Pancreas (tissue), 10 donors: Measurements from ENCODE around the gene RBMS3. TPM values are rescaled to one million over a fixed set of nuclear protein-coding genes. Genes with fewer than 3 reads are reported as not detected.
"Not testable (repeated sequence)": the region's sequence is repeated elsewhere in the genome, so short reads cannot be mapped to it uniquely, and the experiment has no call there.

Experiments used
- ATAC-seq, 4 donors: fragments of 200-7000 bp; cut with Tn5 transposase; one replicate each; pipeline versions ENCODE4 v1.8.0 to v1.9.1; 2020; ENCODE audit warnings: mild to moderate bottlenecking in 4 of 4, moderate library complexity in 4 of 4
- DNase-seq, 6 donors: peaks; one replicate each; pipeline ENCODE4 v3.0.0-alpha.2; 2020
- FAIRE-seq: peaks from 2 replicates; lab custom pipeline; 2012; peaks lifted over from hg19 to GRCh38; lab: Jason Lieb, UNC
- H3K27ac ChIP-seq, 4 donors: fragments of 200-600 bp; sonication (generic); 1 replicate in 3 of 4; 2 replicates in 1 of 4; pipeline versions ENCODE4 v1.5.0 to v1.8.0; 2020
- H3K27me3 ChIP-seq, 4 donors: fragments of 200-600 bp; one replicate each; pipeline ENCODE4 v1.8.0; 2021
- H3K36me3 ChIP-seq, 3 donors: fragments of 200-600 bp; sonication (generic) in 1 of 3; one replicate each; pipeline versions ENCODE4 v1.5.0 to v1.8.0; 2020 to 2021
- H3K4me1 ChIP-seq, 3 donors: fragments of 200-600 bp; one replicate each; pipeline ENCODE4 v1.8.0; 2021
- H3K4me3 ChIP-seq, 4 donors: fragments of 200-600 bp; sonication (generic) in 2 of 4; one replicate each; pipeline versions ENCODE4 v1.5.0 to v1.8.0; 2020 to 2021
- H3K9me3 ChIP-seq, 4 donors: fragments of 200-600 bp; one replicate each; pipeline ENCODE4 v1.8.0; 2021
- WGBS, 2 donors: extraction: QIAGEN DNeasy Blood & Tissue Kit; methylation state at CpG; one replicate each; pipeline ENCODE4 v1.1.7; 2013; 5-methylcytosine and 5-hydroxymethylcytosine counted together
- intact Hi-C, 3 donors: fragments of 100-400 bp; cut with DNase I; formaldehyde crosslinking; loops; one replicate each; pipeline versions ENCODE4 v1.11.1 to v1.14.2; 2022
- polyA plus RNA-seq, 2 donors: library from polyadenylated mRNA; stranded (reverse); fragments of 200-250 nt; gene quantifications; one replicate each; pipeline ENCODE4 v1.2.3, GENCODE V29; 2013
- total RNA-seq, 6 donors: library from RNA; stranded (reverse); fragmentation: NEBNext Ultra II Directional in 4 of 6; extraction: Animal tissue kit (Norgen Biotek cat#: 25700) in 4 of 6; gene quantifications; one replicate each; pipeline versions ENCODE4 v1.2.1 to v1.2.4, GENCODE V29; 2021 to 2023
- TF ChIP-seq, protein P1 (sequence below), 4 donors: fragments of 200-600 bp; sonication (generic) in 3 of 4; IDR thresholded peaks; one replicate each; pipeline versions ENCODE4 v1.5.0 to v1.8.0; 2021; ENCODE audit warnings: antibody characterized with exemption in 4 of 4
- donor health status: healthy with polysubstance abuse.
- donor health status: DM: no; HTN: no; CAD: no; lungs with moderate emphysema.
- donor health status: DM: no; HTN: no; CAD: no.
- donor health status: control.
- donor health status: control.
- donor health status: Bipolar disorder and iron deficiency.
- donor health status: DM: yes; HTN: yes; CAD: no.
- donor health status: DM: no; HTN: no; CAD: no.
- donor health status: DM: no; HTN: no; CAD: no.
- donor health status: DM: yes; HTN: yes; CAD: no.

The RBMS3 gene
- total and polyA plus RNA-seq, 8 donors = 4.0 to 10.0 (median 6.6) TPM

DNA sequence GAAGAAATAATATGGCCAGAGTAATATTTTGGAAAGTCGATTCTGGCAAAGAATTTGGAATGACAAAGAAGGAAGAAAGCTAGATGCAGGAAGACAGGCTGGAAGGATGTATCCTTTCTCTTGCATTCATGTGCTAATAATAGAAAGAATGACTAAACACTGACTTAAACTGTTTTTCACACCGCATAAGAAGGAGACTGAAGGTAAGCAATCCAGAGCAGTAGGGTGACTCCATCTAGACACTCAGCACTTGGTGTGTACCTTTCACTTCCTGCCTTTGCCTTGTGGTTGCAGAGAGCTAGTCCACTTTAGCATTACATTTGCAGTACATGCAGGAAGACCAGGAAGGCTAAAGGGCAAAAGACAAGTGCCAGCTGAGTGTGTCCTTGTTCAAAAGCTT lies 234.6 kb downstream of the RBMS3 start:
- Histone ChIP-seq H3K4me1 (no peaks in the 10 kb centered on the region), H3K27me3 (no peaks in the 10 kb centered on the region), H3K27ac (peak overlapping the region in 1 of 4 donors; percentile 4), H3K4me3 (no peak overlapping the region), H3K9me3 (no peaks in the 10 kb centered on the region), H3K36me3 (no peaks in the 10 kb centered on the region)
- no peak for DNase-seq
- no peak for FAIRE-seq
- ATAC-seq = no peak
- TF ChIP-seq, protein P1, sequence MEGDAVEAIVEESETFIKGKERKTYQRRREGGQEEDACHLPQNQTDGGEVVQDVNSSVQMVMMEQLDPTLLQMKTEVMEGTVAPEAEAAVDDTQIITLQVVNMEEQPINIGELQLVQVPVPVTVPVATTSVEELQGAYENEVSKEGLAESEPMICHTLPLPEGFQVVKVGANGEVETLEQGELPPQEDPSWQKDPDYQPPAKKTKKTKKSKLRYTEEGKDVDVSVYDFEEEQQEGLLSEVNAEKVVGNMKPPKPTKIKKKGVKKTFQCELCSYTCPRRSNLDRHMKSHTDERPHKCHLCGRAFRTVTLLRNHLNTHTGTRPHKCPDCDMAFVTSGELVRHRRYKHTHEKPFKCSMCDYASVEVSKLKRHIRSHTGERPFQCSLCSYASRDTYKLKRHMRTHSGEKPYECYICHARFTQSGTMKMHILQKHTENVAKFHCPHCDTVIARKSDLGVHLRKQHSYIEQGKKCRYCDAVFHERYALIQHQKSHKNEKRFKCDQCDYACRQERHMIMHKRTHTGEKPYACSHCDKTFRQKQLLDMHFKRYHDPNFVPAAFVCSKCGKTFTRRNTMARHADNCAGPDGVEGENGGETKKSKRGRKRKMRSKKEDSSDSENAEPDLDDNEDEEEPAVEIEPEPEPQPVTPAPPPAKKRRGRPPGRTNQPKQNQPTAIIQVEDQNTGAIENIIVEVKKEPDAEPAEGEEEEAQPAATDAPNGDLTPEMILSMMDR (IDR thresholded peaks at IDR 0.05) = no peak
- WGBS, 2 donors = 45 to 56% methylated on average over 2 of the region's 2 CpGs
- intact Hi-C loops = no loop called here

DNA sequence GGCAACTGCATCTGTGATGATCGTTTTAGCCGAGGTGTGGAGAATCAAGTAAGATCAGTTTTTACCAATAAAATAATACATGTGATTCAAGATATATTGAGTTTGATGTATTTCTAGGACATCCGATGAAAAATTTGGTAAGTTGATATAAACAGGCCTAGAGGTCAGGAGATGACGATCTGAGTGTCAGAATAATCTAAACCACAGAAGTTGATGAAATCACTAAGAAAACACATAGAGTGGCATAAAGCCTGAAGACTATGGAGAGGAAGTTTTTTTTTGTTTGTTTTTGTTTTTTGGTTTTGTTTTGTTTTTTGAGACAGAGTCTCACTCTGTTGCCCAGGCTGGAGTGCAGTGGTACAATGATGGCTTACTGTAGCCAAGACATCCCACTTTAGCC lies 235.3 kb downstream of the RBMS3 start:
- intact Hi-C loops = no loop called here
- WGBS, 2 donors = 73 to 86% methylated on average over 4 of the region's 4 CpGs
- H3K4me1 ChIP-seq = no peaks in the 10 kb centered on the region
- H3K27ac ChIP-seq = no peak overlapping the region
- no peak for DNase-seq
- no peaks in the 10 kb centered on the region for H3K9me3 ChIP-seq
- TF ChIP-seq, protein P1 (IDR thresholded peaks at IDR 0.05) = no peak
- no peak overlapping the region for H3K4me3 ChIP-seq
- H3K36me3 ChIP-seq = no peaks in the 10 kb centered on the region
- ATAC-seq = no peak
- no peaks in the 10 kb centered on the region for H3K27me3 ChIP-seq
- FAIRE-seq = no peak

DNA sequence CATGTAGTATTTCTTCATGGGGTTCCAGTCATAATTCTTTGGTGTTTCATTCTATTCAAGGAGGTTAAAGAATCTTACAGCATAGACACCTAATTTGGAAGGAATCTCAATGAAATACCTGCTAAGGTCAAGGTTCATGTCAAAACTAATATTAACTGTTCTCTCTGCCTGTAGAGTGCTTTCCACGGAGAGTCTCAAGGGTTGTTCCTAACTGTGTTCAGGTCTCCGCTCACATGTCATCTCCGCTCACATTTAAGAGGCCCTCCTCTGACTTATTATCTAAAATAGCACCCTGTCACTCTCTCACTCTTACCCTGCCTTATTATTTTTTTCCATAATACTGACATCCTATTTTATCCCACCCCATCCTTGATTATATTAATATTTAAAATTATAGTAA lies 239.9 kb downstream of the RBMS3 start:
- TF ChIP-seq, protein P1 (IDR thresholded peaks at IDR 0.05) = no peak
- Histone ChIP-seq H3K27ac (no peak overlapping the region), H3K4me3 (no peak overlapping the region), H3K36me3 (no peaks in the 10 kb centered on the region), H3K9me3 (no peaks in the 10 kb centered on the region), H3K27me3 (no peaks in the 10 kb centered on the region), H3K4me1 (peaks cover 0 to 4% (median 4%) of the 10 kb centered on the region in 3 donors)
- DNase-seq = no peak
- no peak for ATAC-seq
- FAIRE-seq = no peak
- 81 to 83% methylated on average over 3 of the region's 3 CpGs for WGBS, 2 donors
- intact Hi-C loops = no loop called here

DNA sequence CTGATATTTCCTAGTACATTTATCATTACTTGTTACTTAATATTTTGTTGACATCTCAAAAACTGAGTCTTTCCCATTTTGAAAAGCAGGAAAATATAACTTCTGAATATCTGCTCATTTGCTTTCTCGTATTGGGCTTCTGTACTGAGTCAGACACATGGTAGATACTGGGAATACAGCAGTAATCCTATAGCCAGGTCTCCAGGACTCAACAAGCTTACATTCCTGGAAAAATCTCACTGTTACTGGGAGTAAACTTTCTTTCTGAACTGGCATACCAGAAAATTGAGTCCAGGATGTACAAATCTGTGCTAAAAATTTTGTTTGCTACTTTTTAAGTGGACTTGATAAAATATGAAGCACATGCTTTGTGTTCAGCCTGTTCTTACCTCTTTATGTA lies 240.4 kb downstream of the RBMS3 start:
- H3K9me3 ChIP-seq = no peaks in the 10 kb centered on the region
- peaks cover 0 to 4% (median 4%) of the 10 kb centered on the region in 3 donors for H3K4me1 ChIP-seq
- TF ChIP-seq, protein P1 (IDR thresholded peaks at IDR 0.05) = no peak
- intact Hi-C loops = no loop called here
- no peaks in the 10 kb centered on the region for H3K27me3 ChIP-seq
- no peak for ATAC-seq
- H3K4me3 ChIP-seq = no peak overlapping the region
- H3K36me3 ChIP-seq = no peaks in the 10 kb centered on the region
- no peak overlapping the region for H3K27ac ChIP-seq
- no peak for FAIRE-seq
- 71 to 72% methylated on average over 1 of the region's 1 CpG for WGBS, 2 donors
- DNase-seq = no peak

DNA sequence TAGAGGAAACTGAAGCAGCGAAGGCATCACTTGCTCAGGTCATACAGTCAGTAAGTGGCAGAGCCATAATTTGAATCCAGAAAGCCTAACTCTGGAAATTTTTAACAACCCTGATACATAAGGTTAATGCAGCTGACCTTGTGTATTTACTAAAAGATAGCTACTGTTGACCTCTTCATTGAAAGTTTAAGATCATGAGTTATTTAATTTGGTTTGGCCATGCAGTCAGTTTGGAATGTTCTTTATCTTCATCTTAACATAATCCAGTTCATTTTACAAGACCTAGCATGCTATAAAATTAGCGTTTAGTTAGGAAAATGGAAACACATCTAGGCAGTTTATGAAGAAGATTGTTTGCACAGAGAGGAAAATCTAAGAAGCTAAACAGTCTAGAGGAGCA lies 240.9 kb downstream of the RBMS3 start:
- H3K9me3 ChIP-seq = no peaks in the 10 kb centered on the region
- no peak overlapping the region for H3K4me3 ChIP-seq
- intact Hi-C loops = no loop called here
- DNase-seq = no peak
- no peak for ATAC-seq
- no peak overlapping the region for H3K27ac ChIP-seq
- no peaks in the 10 kb centered on the region for H3K27me3 ChIP-seq
- H3K4me1 ChIP-seq = peaks cover 0 to 4% (median 4%) of the 10 kb centered on the region in 3 donors
- H3K36me3 ChIP-seq = no peaks in the 10 kb centered on the region
- TF ChIP-seq, protein P1 (IDR thresholded peaks at IDR 0.05) = no peak
- FAIRE-seq = no peak
- WGBS, 2 donors = 50 to 60% methylated on average over 2 of the region's 2 CpGs

DNA sequence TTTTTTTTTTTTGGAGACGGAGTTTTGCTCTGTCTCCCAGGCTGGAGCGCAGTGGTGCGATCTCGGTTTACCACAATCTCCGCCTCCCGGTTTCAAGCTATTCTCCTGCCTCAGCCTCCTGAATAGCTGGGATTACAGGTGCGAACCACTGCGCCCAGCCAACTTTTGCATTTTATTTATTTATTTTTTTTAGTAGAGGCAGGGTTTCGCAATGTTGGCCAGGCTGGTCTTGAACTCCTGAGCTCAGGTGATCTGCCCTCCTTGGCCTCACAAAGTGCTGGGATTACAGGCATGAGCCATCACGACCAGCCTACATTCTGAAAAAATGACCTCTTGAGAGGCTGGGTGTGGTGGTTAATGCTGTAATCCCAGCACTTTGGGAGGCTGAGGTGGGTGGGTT lies 243.6 kb downstream of the RBMS3 start:
- FAIRE-seq, H3K4me1 ChIP-seq, H3K27ac ChIP-seq, intact Hi-C loops, H3K36me3 ChIP-seq, DNase-seq, H3K9me3 ChIP-seq, H3K27me3 ChIP-seq, H3K4me3 ChIP-seq, ATAC-seq: not testable (repeated sequence)
- WGBS, 2 donors = 92 to 96% methylated on average over 10 of the region's 10 CpGs
